ENCODE data around the gene ARHGAP5. TPM values are rescaled to one million over a fixed set of nuclear protein-coding genes. Genes with fewer than 3 reads are reported as not detected.
A peak's percentile ranks its signal among the peaks of the same experiment; 100 is the strongest.

Gene ARHGAP5
- total RNA-seq, 1 experiment from 2014 or later = 66.9 TPM

DNA sequence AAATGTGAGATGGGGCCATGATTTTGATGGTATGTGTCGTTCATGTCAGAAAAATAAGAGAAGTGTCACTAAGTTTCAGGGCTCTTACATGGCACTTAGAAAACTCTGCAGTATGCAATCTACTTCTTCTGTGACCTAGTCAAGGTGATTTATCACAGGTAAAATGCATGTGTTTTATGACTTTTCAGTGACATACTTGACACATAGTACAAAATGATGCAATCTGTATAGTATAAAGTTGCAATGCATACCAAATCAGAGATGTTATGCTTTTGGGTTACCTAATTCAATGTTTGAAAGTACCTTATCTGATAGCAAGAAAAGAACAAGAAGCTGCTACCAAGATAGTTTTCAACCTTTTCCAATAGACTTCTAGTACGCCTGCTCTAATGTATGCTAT is 21.9 kb upstream of the ARHGAP5 start (continued):
- TF ChIP-seq AR (CRISPR knock-in tag; IDR thresholded peaks at IDR 0.05) (no peak), NR2C2 (CRISPR knock-in tag; IDR thresholded peaks at IDR 0.05) (no peak)
- TF ChIP-seq, protein P1, sequence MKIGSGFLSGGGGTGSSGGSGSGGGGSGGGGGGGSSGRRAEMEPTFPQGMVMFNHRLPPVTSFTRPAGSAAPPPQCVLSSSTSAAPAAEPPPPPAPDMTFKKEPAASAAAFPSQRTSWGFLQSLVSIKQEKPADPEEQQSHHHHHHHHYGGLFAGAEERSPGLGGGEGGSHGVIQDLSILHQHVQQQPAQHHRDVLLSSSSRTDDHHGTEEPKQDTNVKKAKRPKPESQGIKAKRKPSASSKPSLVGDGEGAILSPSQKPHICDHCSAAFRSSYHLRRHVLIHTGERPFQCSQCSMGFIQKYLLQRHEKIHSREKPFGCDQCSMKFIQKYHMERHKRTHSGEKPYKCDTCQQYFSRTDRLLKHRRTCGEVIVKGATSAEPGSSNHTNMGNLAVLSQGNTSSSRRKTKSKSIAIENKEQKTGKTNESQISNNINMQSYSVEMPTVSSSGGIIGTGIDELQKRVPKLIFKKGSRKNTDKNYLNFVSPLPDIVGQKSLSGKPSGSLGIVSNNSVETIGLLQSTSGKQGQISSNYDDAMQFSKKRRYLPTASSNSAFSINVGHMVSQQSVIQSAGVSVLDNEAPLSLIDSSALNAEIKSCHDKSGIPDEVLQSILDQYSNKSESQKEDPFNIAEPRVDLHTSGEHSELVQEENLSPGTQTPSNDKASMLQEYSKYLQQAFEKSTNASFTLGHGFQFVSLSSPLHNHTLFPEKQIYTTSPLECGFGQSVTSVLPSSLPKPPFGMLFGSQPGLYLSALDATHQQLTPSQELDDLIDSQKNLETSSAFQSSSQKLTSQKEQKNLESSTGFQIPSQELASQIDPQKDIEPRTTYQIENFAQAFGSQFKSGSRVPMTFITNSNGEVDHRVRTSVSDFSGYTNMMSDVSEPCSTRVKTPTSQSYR (CRISPR knock-in tag; IDR thresholded peaks at IDR 0.05) = no peak

DNA sequence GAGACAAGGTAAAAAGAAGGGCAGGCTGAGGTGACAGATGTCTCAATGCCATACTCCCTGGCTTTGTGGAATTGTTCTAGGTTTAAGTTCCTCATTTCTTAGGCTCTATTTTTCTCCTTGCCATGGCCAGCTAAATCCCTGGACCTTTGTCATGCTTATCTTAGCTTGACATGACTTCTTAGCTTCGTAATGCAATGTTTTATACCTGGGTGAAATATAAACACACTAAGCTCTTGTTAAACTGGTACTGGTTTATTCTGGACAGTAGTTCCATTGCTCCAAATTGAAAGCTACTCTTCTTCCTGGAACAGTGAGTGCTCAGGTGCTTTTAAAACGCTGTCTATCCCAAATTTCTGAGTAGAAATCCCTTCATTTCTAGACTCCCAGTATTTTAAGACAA is 17.4 kb upstream of the ARHGAP5 start:
- Mint-ChIP-seq H3K36me3 (no peaks in the 10 kb centered on the region), H3K27me3 (ENCODE audit: low read depth) (no peaks in the 10 kb centered on the region; the same call in 1 of the 2 replicates), H3K4me3 (no peak overlapping the region), H3K4me1 (peaks cover 11% of the 10 kb centered on the region), H3K27ac (0 out of 2 replicates have a peak overlapping the region, but pooled peaks have one; percentile 59), H3K9me3 (peaks cover under 1% of the 10 kb centered on the region)
- TF ChIP-seq ZBTB21 (CRISPR knock-in tag; IDR thresholded peaks at IDR 0.05; ENCODE audit: borderline replicate concordance) (no peak), FOXJ3 (CRISPR knock-in tag; IDR thresholded peaks at IDR 0.05; ENCODE audit: borderline replicate concordance) (no peak), NFYB (CRISPR knock-in tag; conservative IDR thresholded peaks at IDR 0.05; ENCODE audit: low read depth) (no peak), CREM (CRISPR knock-in tag; IDR thresholded peaks at IDR 0.05) (no peak), SOX15 (CRISPR knock-in tag; IDR thresholded peaks at IDR 0.05) (no peak), HMGA2 (CRISPR knock-in tag; IDR thresholded peaks at IDR 0.05) (no peak), NR3C1 (CRISPR knock-in tag; conservative IDR thresholded peaks at IDR 0.05; ENCODE audit: low read depth) (no peak), AR (CRISPR knock-in tag; IDR thresholded peaks at IDR 0.05) (no peak), ZNF138 (CRISPR knock-in tag; conservative IDR thresholded peaks at IDR 0.05) (no peak), RORB (CRISPR knock-in tag; IDR thresholded peaks at IDR 0.05) (no peak), ZNF671 (CRISPR knock-in tag; IDR thresholded peaks at IDR 0.05) (no peak)
- TF ChIP-seq, protein P2, sequence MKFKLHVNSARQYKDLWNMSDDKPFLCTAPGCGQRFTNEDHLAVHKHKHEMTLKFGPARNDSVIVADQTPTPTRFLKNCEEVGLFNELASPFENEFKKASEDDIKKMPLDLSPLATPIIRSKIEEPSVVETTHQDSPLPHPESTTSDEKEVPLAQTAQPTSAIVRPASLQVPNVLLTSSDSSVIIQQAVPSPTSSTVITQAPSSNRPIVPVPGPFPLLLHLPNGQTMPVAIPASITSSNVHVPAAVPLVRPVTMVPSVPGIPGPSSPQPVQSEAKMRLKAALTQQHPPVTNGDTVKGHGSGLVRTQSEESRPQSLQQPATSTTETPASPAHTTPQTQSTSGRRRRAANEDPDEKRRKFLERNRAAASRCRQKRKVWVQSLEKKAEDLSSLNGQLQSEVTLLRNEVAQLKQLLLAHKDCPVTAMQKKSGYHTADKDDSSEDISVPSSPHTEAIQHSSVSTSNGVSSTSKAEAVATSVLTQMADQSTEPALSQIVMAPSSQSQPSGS (CRISPR knock-in tag; IDR thresholded peaks at IDR 0.05; ENCODE audit: borderline replicate concordance, low read depth) = no peak
- TF ChIP-seq, protein P3, sequence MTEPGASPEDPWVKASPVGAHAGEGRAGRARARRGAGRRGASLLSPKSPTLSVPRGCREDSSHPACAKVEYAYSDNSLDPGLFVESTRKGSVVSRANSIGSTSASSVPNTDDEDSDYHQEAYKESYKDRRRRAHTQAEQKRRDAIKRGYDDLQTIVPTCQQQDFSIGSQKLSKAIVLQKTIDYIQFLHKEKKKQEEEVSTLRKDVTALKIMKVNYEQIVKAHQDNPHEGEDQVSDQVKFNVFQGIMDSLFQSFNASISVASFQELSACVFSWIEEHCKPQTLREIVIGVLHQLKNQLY (CRISPR knock-in tag; IDR thresholded peaks at IDR 0.05) = no peak
- TF ChIP-seq, protein P4, sequence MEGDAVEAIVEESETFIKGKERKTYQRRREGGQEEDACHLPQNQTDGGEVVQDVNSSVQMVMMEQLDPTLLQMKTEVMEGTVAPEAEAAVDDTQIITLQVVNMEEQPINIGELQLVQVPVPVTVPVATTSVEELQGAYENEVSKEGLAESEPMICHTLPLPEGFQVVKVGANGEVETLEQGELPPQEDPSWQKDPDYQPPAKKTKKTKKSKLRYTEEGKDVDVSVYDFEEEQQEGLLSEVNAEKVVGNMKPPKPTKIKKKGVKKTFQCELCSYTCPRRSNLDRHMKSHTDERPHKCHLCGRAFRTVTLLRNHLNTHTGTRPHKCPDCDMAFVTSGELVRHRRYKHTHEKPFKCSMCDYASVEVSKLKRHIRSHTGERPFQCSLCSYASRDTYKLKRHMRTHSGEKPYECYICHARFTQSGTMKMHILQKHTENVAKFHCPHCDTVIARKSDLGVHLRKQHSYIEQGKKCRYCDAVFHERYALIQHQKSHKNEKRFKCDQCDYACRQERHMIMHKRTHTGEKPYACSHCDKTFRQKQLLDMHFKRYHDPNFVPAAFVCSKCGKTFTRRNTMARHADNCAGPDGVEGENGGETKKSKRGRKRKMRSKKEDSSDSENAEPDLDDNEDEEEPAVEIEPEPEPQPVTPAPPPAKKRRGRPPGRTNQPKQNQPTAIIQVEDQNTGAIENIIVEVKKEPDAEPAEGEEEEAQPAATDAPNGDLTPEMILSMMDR (IDR thresholded peaks at IDR 0.05) = no peak
- ATAC-seq (no peak), DNase-seq (ENCODE audit: low spot score) (no peak)
- ChIA-PET CTCF (interaction anchor here (1.0 to 1.3 kb wide), 2 partner anchors 10 to 14 kb away, joined by 3 to 4 read pairs; no protein-coding TSS in a partner anchor), POLR2A (no interaction called here)
